NT2/D1 (cell line): Measurements from ENCODE around the gene KDM2A.
"Not testable (repeated sequence)": the region's sequence is repeated elsewhere in the genome, so short reads cannot be mapped to it uniquely, and the experiment has no call there.

Source experiments
- DNase-seq: peaks from one replicate; pipeline ENCODE4 v3.0.0-alpha.2; 2011; ENCODE audit warnings: low read depth, low spot score
- H3K27me3 ChIP-seq: 2 replicates; pipeline ENCODE4 v1.6.0; 2011; ENCODE audit warnings: mild to moderate bottlenecking; ENCODE audit not compliant: insufficient read length, insufficient read depth
- H3K36me3 ChIP-seq: 2 replicates; pipeline ENCODE4 v1.6.1; 2011; ENCODE audit warnings: mild to moderate bottlenecking, low read length, mixed read lengths; ENCODE audit not compliant: insufficient read depth, insufficient read length
- H3K4me1 ChIP-seq: 2 replicates; pipeline ENCODE4 v1.5.1; 2011; ENCODE audit not compliant: insufficient read depth, insufficient read length
- H3K4me3 ChIP-seq: 2 replicates; pipeline ENCODE4 v1.5.1; 2011; ENCODE audit warnings: low read depth; ENCODE audit not compliant: insufficient read length
- H3K9ac ChIP-seq: 2 replicates; pipeline ENCODE4 v1.6.0; 2011; ENCODE audit warnings: low read depth; ENCODE audit not compliant: insufficient read length
- H3K9me3 ChIP-seq: 2 replicates; pipeline ENCODE4 v1.5.1; 2011; ENCODE audit warnings: mild to moderate bottlenecking, low read length; ENCODE audit not compliant: insufficient read depth
- SUZ12 ChIP-seq: IDR thresholded peaks from 2 replicates; pipeline ENCODE4 v1.6.1; 2011; ENCODE audit not compliant: insufficient read length, insufficient read depth; ENCODE audit errors: extremely low read depth
- YY1 ChIP-seq: IDR thresholded peaks from 2 replicates; pipeline ENCODE4 v1.6.1; 2011; ENCODE audit not compliant: insufficient read length, insufficient read depth
- ZNF274 ChIP-seq: IDR thresholded peaks from 2 replicates; pipeline ENCODE4 v1.6.1; 2011; ENCODE audit warnings: mild to moderate bottlenecking, low read depth, low read length

Gene KDM2A

DNA sequence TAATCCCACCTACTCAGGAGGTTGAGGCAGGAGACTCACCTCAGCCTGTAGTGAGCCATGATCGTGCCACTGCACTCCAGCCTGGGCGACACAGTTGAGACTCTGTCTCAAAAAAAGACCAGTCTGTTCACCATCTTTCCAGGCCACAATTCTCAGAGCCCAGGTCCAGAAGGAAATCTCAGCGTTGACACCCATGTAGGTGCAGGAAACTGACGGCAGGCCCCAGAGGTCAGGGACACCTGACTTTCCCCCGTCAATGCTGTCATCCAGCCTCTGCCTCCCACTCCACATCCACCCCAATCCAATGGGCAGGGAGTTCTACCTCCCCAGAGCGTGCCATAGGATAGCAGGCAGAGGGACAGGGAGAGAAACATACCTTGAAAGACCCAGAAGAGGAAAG is 141.3 kb downstream of the KDM2A start:
- Histone ChIP-seq H3K4me1 (peaks cover 15% of the 10 kb centered on the region), H3K9me3 (no peaks in the 10 kb centered on the region), H3K36me3 (peaks cover 26% of the 10 kb centered on the region), H3K4me3 (no peak overlapping the region), H3K27me3 (peaks cover 19% of the 10 kb centered on the region), H3K9ac (no peak overlapping the region)
- DNase-seq, result no peak
- TF ChIP-seq SUZ12 (no peak), YY1 (no peak), ZNF274 (no peak)

DNA sequence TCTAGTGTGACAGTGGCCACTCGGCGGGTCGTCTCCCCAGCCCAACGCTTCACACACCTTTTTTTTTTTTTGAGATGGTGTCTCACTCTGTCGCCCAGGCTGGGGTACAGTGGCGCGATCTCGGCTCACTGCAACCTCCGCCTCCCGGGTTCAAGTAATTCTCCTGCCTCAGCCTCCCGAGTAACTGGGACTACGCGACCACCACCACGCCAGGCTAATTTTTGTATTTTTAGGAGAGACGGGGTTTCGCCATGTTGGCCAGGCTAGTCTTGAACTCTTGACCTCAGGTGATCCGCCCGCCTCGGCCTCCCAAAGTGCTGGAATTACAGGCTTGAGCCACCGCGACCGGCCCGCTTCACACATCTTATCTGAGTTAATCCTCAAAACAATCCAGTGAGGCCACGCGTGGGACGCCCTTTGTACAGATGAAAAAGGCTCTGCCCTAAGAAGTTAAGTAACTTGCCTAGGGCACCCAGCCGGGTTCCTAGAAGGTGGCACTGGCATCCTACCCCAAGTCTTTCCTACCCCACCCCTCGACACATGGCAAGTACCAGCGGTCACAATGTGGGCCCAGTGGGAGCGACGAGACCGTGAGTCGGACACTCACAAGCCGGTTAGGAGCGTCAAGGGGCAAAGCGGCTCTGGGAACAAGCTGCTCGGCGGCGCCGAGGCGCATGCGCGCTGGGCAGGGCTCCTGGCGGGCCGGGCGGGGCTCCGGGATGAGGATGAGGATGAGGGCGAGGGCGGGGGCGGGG is 142.0 kb downstream of the KDM2A start:
- not testable (repeated sequence) for H3K9me3 ChIP-seq, DNase-seq
- Histone ChIP-seq H3K9ac (peak overlapping the region; percentile 54), H3K4me1 (peaks cover 15% of the 10 kb centered on the region), H3K36me3 (peaks cover 19% of the 10 kb centered on the region), H3K27me3 (peaks cover 26% of the 10 kb centered on the region), H3K4me3 (peak overlapping the region; percentile 35)

DNA sequence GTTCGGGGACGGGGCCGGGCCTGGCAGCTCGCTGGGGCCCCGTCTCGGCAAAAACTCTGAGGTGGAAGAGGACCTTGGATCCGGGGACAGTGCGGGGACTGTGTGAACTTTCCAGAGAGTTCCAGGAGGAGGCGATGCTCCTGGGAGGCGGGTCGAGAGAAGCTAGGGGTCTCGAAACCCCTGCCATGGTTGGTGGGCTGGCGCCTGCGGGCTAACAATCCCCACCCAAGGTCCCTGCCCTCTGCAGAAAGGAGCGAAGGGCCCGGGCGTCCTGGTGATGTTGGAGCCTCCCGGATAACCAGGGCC is 142.5 kb downstream of the KDM2A start:
- DNase-seq, result no peak
- Histone ChIP-seq H3K27me3 (peaks cover 26% of the 10 kb centered on the region), H3K4me3 (no peak overlapping the region), H3K9me3 (no peaks in the 10 kb centered on the region), H3K9ac (peak overlapping the region; percentile 39), H3K4me1 (peaks cover 15% of the 10 kb centered on the region), H3K36me3 (peaks cover 14% of the 10 kb centered on the region)
- TF ChIP-seq YY1 (no peak), SUZ12 (no peak), ZNF274 (no peak)

DNA sequence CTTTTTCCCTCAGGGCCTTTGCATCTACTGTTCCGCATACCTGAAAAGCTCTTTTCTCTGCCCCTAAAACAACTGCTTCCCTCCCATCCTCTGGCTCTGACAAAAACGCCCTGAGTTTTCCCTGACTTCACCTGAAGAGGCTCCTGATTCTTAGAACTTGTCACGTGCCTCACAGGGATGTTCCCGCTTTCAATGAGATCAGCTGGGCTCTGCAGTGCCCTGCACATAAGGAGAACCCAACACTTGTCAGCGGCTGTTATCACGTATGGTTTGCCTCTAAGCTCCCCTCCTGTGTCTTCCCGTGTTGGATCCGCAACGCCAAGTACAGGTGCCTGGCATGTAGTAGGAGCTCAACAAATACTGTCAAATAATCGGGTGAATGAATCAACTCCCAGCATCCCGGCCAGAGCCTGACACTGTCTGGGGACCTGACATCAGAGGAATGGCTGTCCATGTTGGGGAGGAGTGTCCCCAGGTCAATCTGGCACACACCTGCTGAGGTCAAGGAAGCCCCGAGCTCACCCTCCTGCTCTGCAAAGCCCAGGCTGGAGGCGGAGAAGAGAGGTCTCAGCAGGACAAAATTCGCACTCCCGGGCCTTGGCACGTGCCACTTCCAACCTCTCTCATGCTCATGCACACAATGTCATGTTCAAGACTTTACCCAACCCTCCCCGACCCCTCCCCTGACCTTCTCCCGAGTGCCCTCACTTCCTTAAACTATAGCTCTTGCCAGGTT is 143.1 kb downstream of the KDM2A start:
- H3K9ac ChIP-seq, result peak overlapping the region; percentile 39
- H3K9me3 ChIP-seq, result no peaks in the 10 kb centered on the region
- TF ChIP-seq SUZ12, result no peak
- peaks cover 26% of the 10 kb centered on the region for H3K27me3 ChIP-seq
- DNase-seq, result no peak
- peaks cover 9% of the 10 kb centered on the region for H3K36me3 ChIP-seq
- H3K4me3 ChIP-seq, result no peak overlapping the region
- peaks cover 16% of the 10 kb centered on the region for H3K4me1 ChIP-seq

DNA sequence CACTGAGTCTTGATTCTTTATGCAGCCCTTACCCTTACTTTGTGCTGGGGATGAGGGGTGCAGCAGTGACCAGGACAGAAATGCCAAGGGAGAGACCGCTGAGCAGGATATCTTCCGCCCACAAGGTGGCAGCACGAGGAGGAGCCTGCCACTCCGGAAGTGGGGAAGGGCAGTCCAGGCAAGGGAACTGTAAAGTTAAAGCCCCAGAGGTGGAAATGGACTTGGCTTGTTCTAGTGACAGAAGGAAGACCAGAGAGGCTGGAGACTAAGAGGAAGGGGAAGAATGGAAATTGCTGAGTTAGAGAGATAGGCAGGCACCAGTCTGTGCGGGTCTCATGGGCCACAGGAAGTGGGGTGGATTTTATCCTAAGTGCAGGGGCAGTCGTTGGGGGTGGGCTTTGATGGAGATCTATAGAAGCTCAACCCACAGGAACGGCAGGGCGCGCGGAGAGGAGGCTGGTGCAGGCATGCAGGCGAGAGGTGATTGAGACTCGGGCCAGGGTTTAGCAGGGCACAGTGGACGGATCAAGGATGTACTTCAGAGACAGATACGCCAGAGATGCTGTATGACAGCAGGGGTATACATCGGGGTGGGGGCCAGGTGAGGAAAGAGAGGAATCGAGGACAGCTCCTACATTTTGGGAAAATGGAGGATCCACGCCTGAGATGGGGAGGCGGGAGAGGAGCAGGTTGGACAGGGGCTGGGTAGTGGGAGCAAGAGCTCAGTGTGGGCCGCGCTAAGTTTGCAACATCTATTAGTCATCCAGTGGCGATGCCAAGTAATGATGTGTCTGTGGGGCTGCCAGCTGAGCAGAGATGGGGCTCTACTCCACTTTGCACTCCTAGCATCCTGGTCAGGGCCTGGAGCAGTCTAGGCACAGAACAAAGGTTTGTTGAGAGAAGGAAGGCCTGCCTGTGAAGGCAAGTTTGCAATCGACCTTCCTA is 143.9 kb downstream of the KDM2A start:
- Histone ChIP-seq H3K9me3 (no peaks in the 10 kb centered on the region), H3K9ac (peak overlapping the region; percentile 29), H3K4me1 (peaks cover 22% of the 10 kb centered on the region), H3K4me3 (no peak overlapping the region), H3K27me3 (peaks cover 26% of the 10 kb centered on the region), H3K36me3 (peaks cover 8% of the 10 kb centered on the region)
- peak; percentile 77 for DNase-seq
- TF ChIP-seq SUZ12, result no peak

DNA sequence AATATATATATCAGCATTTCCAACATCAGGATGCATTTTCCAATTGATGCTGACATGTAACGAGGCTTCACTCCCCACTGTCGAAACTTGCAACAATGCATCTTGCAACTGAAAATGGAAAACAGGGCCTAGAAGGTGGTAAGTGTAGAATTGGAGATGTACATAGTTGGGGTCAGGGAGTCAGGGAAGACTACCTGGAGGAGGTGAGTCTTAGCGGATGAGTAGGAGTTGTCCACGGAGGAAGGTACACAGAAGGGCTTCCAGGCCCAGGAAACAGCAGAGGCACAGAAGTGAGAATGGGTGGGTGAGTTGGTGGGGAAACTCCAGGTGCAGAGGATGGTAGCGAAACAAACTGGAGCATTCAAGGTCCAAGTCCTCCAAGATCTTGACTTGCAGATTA is 145.2 kb downstream of the KDM2A start:
- peaks cover 21% of the 10 kb centered on the region for H3K36me3 ChIP-seq
- H3K4me1 ChIP-seq, result peaks cover 27% of the 10 kb centered on the region
- H3K27me3 ChIP-seq, result peaks cover 26% of the 10 kb centered on the region
- no peak for TF ChIP-seq SUZ12
- TF ChIP-seq YY1, result no peak
- TF ChIP-seq ZNF274, result no peak
- DNase-seq, result no peak
- H3K4me3 ChIP-seq, result no peak overlapping the region
- H3K9me3 ChIP-seq, result no peaks in the 10 kb centered on the region
- no peak overlapping the region for H3K9ac ChIP-seq

DNA sequence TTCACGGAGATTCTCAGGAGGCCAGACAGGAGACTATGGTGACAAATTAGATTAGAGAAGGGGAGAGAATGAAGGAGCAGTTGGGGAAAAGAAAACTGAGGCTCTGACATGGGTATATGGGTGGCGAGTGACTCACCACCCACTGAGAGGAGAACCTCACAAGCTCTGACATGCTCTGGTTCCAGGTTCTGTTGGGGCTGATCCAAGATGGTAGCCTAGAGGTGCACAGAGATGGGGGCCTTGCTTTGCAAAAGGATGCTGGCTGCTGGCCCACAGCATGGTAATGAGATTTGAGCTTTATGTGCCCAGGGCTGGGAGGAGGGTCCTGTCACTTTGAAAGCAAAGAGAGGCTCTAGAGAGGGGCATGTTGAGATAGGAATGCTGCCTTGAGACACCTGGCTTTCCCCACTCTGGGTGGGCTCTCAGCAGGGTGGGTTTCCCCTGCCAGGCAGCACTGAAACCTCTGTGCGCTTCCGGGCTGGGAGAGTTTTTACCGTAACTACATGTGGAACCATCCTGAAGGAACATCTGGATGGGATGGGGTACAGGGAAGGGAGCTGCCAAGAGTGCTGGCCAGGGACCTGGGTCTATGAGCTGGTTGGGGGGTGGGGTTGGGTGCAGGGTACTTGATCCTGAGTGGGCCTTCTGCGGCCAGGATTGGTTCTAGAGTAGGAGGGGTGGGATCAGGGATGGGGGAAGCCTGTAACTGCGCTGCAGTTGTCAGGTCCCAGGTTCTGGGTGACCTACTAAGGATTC is 146.0 kb downstream of the KDM2A start:
- H3K4me3 ChIP-seq, result no peak overlapping the region
- H3K27me3 ChIP-seq, result peaks cover 26% of the 10 kb centered on the region
- H3K4me1 ChIP-seq, result peaks cover 35% of the 10 kb centered on the region
- no peaks in the 10 kb centered on the region for H3K9me3 ChIP-seq
- DNase-seq, result no peak
- TF ChIP-seq YY1, result no peak
- no peak for TF ChIP-seq ZNF274
- no peak for TF ChIP-seq SUZ12
- H3K9ac ChIP-seq, result no peak overlapping the region
- H3K36me3 ChIP-seq, result peaks cover 26% of the 10 kb centered on the region
